Measurements from ENCODE around the gene TTLL7.

TTLL7 gene

DNA sequence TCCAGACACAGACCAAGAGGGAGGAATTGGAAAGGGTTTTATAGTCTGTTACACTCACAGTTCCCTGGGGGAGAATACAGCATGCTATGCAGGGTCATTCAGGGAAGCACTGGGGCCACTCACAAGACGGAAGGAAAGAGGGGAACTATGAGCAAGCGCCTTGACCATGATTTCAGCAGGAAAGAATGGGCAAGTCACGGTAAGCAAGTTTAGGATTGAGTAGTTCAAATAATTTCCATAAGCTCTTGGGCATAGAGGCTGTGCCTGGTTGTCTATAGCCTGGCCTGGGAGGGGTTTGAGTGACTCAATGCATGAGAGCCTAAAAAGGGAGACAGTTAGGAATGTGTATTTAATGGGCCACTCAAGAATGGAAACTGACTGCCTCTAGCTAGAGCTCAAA lies 176.7 kb downstream of the TTLL7 start:
- DNase-seq (ENCODE audit: low read depth in 3 of 3) = no peak

DNA sequence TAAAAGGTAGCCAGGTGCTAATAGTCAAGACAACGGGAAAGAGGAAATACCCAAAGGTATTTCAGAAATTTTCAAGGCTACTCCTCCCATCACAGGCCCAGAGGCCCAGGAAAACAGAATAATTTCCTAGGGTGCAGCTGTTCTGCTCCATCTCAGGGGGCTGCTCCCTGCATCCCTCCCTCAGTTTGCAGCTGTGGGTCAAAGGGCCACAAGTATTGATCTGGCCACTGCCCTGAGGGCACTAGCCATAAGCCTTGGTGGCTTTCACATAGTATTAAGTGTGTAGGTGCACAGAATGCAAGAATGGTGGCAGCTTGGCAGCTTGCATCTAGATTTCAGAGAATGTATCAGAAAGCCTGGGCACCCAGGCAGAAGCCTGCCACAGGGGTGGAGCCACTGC lies 179.5 kb downstream of the TTLL7 start:
- DNase-seq (ENCODE audit: low read depth in 3 of 3) = no peak

DNA sequence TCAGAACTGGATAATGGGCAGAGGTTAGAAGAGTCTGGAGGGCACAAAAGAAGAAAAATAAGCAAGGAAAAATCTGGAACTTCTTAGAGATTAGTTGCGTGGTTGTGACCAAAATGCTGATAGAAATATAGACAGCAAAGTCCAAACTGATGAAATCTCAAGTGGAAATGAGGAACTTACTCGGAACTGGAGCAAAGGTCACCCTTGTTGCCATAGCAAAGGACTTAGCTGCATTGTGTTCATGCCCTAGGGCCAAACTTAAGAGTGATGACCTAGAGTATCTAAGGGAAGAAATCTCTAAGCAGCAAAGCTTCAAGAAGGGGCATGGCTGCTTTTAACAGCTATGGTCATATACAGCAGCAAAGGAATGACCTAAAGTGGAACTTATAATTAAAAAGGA lies 180.0 kb downstream of the TTLL7 start:
- no peak for DNase-seq (ENCODE audit: low read depth in 3 of 3)

DNA sequence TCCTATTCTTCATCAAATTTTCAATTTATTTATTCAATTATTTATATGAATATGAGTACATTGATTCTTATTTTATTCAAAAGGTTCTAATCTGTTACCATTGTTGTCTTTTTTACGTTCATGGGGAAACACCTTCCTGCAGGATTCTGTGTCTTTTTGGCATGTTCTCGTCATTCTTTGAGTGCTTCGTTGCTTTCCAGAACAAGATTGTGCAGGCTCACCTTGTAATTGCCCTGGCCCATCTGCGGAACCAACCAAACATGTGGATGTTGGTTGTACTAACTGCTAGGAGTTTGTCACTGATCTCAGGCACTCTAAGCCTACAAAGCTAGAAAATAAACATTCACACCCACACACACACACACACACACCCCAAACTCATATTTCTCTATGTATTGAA lies 182.1 kb downstream of the TTLL7 start:
- DNase-seq (ENCODE audit: low read depth in 3 of 3) = no peak

DNA sequence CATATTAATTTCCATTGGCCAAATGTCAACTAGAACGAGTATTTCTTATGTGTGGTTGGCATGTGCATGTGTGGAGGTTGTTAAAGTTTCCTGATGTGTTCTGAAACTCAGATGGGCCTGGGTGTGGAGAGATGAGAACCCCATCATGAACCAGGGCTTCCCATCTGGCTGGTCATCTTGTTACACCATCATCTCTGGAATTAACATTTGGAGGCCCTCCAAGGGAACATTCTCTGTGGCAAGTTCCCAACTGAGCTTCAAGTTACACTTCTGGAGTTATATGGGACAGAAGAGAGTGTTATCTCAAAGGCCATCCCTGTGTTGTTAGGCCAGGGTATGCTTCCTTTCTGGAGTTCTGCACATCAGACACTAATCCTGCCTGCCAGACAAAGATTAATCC lies 183.6 kb downstream of the TTLL7 start:
- no peak for DNase-seq (ENCODE audit: low read depth in 3 of 3)
